ENCODE data around the gene MRPS7. TPM values are rescaled to one million over a fixed set of nuclear protein-coding genes. Genes with fewer than 3 reads are reported as not detected.
A peak's percentile ranks its signal among the peaks of the same experiment; 100 is the strongest.
"Not testable (repeated sequence)": the region's sequence is repeated elsewhere in the genome, so short reads cannot be mapped to it uniquely, and the experiment has no call there.

The MRPS7 gene
- total and polyA plus RNA-seq, 9 of the 15 experiments (the other 6 are each of a cell fraction or from before 2014, with no cell fraction given), result 107 to 244 (median 132) TPM

- TF ChIP-seq CREB3 (tag; conservative IDR thresholded peaks at IDR 0.05; ENCODE audit: low read depth) (no peak), EGR1 (conservative IDR thresholded peaks at IDR 0.05) (peak; percentile 65)
- TF ChIP-seq, protein P1, sequence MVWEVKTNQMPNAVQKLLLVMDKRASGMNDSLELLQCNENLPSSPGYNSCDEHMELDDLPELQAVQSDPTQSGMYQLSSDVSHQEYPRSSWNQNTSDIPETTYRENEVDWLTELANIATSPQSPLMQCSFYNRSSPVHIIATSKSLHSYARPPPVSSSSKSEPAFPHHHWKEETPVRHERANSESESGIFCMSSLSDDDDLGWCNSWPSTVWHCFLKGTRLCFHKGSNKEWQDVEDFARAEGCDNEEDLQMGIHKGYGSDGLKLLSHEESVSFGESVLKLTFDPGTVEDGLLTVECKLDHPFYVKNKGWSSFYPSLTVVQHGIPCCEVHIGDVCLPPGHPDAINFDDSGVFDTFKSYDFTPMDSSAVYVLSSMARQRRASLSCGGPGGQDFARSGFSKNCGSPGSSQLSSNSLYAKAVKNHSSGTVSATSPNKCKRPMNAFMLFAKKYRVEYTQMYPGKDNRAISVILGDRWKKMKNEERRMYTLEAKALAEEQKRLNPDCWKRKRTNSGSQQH (CRISPR knock-in tag; IDR thresholded peaks at IDR 0.05), result peak; percentile 54; the same call in 1 of the 2 replicates
Observed at GRCh38 chr17:75289832-75290337, 28.2 kb downstream of the MRPS7 start (continued).

GRCh38 chr17:75292810-75293448 is 31.2 kb downstream of the MRPS7 start:
- BruUV-seq (replicated peaks); H3K4me1 ChIP-seq (replicated peaks in 1 of 2; ENCODE audit: control insufficient read depth in 2 of 2, insufficient read depth in 2 of 2, low read length in 2 of 2); H3K9ac ChIP-seq (ENCODE audit: insufficient read depth in 1 of 2, low read depth in 2 of 2, low read length in 2 of 2); H3K9me3 ChIP-seq (replicated peaks; ENCODE audit: control insufficient read depth, insufficient read depth, low read depth, low read length); FAIRE-seq; ATAC-seq; H3K4me3 ChIP-seq; intact Hi-C loops (cut with micrococcal nuclease); H3K27ac ChIP-seq (ENCODE audit: extremely low read depth, low read depth, low read length); H3K27me3 ChIP-seq (ENCODE audit: control insufficient read depth in 2 of 2, insufficient read depth in 2 of 2, low read length in 2 of 2); H3K4me2 ChIP-seq (ENCODE audit: insufficient read depth, low read length); H3K36me3 ChIP-seq (ENCODE audit: control insufficient read depth, insufficient read depth, low read length); H4K20me1 ChIP-seq (replicated peaks; ENCODE audit: control insufficient read depth, insufficient read depth, low read length); H3K9me1 ChIP-seq (ENCODE audit: control insufficient read depth, insufficient read depth, low read length); DNase-seq (ENCODE audit: extremely low read depth in 1 of 4, low spot score in 3 of 4); in situ Hi-C loops (cut with MboI): not testable (repeated sequence)
- 0 out of 2 replicates have a peak overlapping the region, but pooled peaks have one; percentile 25 for H2AFZ ChIP-seq (ENCODE audit: low read depth, low read length)
- CTCF ChIA-PET (ENCODE audit: low intra/inter-chr PET ratio), result interaction anchor here (0.6 kb wide), 1 partner anchor 113 kb away, joined by 3 read pairs; the partner anchor contains the start of gene GRB2
- 0 out of 2 replicates have a peak, but pooled peaks have one; percentile 29 for TF ChIP-seq ZBTB33 (CRISPR knock-in tag; IDR thresholded peaks at IDR 0.05)
- peak; percentile 36; the same call in 1 of the 2 replicates for TF ChIP-seq ZNF121 (CRISPR knock-in tag; conservative IDR thresholded peaks at IDR 0.05)
- TF ChIP-seq NRF1 (conservative IDR thresholded peaks at IDR 0.05 in 1 of 2, IDR thresholded peaks at IDR 0.05 in 1 of 2), result 0 out of 4 replicates have a peak, but pooled peaks of 1 of the 2 experiments have one; percentile 13
- peak; percentile 90 for TF ChIP-seq CEBPB (tag; IDR thresholded peaks at IDR 0.05)
- POLR2A ChIA-PET, result interaction anchor here (0.6 to 0.8 kb wide), 2 partner anchors 11 to 336 kb away, joined by 3 to 7 read pairs; no protein-coding TSS in a partner anchor
- peaks cover 12% of the 10 kb centered on the region for H3K79me2 ChIP-seq (ENCODE audit: control insufficient read depth, insufficient read depth, low read length)
- 62% methylated on average over 13 of the region's 16 CpGs for WGBS (ENCODE audit: insufficient coverage, low coverage, missing lambda C conversion rate)

Measured in K562 (cell line).